K562 (cell line): ENCODE measurements around the gene CD3D. TPM values are rescaled to one million over a fixed set of nuclear protein-coding genes. Genes with fewer than 3 reads are reported as not detected.

ENCODE experiments used
- E2F1 ChIP-seq: sonication (generic); formaldehyde crosslinking; IDR thresholded peaks from 2 replicates; pipeline ENCODE4 v1.8.1; 2023; ENCODE audit warnings: mild to moderate bottlenecking, missing genetic modification reagents, moderate library complexity
- E4F1 ChIP-seq: fragments of 250-450 bp; sonication (Bioruptor Pico); IDR thresholded peaks from 2 replicates; pipeline ENCODE4 v1.5.0; 2021; ENCODE audit warnings: mild to moderate bottlenecking, borderline replicate concordance
- ETS2 ChIP-seq: IDR thresholded peaks from 2 replicates; pipeline ENCODE4 v1.6.1; 2016; ENCODE audit warnings: borderline replicate concordance, missing genetic modification characterization, mild to moderate bottlenecking, moderate library complexity, missing compliant biosample characterization; ENCODE audit not compliant: poor library complexity, severe bottlenecking
- KAT7 ChIP-seq: sonication (generic); formaldehyde crosslinking; IDR thresholded peaks from 2 replicates; pipeline ENCODE4 v1.8.0; 2022; ENCODE audit warnings: missing genetic modification reagents, mild to moderate bottlenecking, borderline replicate concordance
- MGA ChIP-seq: fragments of 450-650 bp; IDR thresholded peaks from 2 replicates; pipeline ENCODE4 v1.6.1; 2016; ENCODE audit warnings: mild to moderate bottlenecking, moderate library complexity
- NR0B1 ChIP-seq: fragments of 450-650 bp; IDR thresholded peaks from one replicate; pipeline ENCODE4 v1.6.1; 2018; ENCODE audit warnings: mild to moderate bottlenecking, moderate library complexity; ENCODE audit not compliant: partially characterized antibody
- RBM15 ChIP-seq: fragments of 200-400 bp; formaldehyde crosslinking; IDR thresholded peaks from 2 replicates; pipeline ENCODE4 v1.6.1; 2018; ENCODE audit warnings: mild to moderate bottlenecking, low read length, moderate library complexity; ENCODE audit not compliant: insufficient read depth
- SETDB1 ChIP-seq: IDR thresholded peaks from one replicate; pipeline ENCODE4 v1.6.1; 2012; ENCODE audit warnings: low read length, control low read depth, inconsistent platforms
- ZNF12 ChIP-seq: sonication (generic); formaldehyde crosslinking; IDR thresholded peaks from 2 replicates; pipeline ENCODE4 v1.4.0; 2020; ENCODE audit warnings: mild to moderate bottlenecking, missing genetic modification reagents
- ZNF561 ChIP-seq: fragments of 450-650 bp; formaldehyde crosslinking; conservative IDR thresholded peaks from 2 replicates; pipeline ENCODE4 v1.4.0; 2020; ENCODE audit warnings: mild to moderate bottlenecking, moderate library complexity
- polyA plus RNA-seq, 8 experiments: library from polyadenylated mRNA; depleted of rRNA in 4 of 8; stranded (reverse) in 5 of 8; unstranded in 3 of 8; fragments of >200 nt; fragmentation: Nextera tagmentation in 2 of 8; fragmentation: Illumina TruSeq in 1 of 8; extraction: Ambion mirVana in 2 of 8; extraction: Trizol in 1 of 8; gene quantifications; 2 replicates each; pipeline versions ENCODE4 v1.2.1 to v1.2.3, GENCODE V29; 2011 to 2014; ENCODE audit warnings: inconsistent platforms in 1 of 8, missing spikeins in 1 of 8
- total RNA-seq, 7 experiments: library from RNA; depleted of rRNA in 6 of 7; stranded (reverse); fragments of >200 nt in 6 of 7; fragmentation: Illumina TruSeq in 2 of 7; extraction: Trizol in 2 of 7; gene quantifications; 2 replicates each; pipeline versions ENCODE4 v1.2.1 to v1.2.3, GENCODE V29; 2011 to 2021; ENCODE audit warnings: low replicate concordance in 1 of 7

The CD3D gene
- total and polyA plus RNA-seq, 9 of the 15 experiments (the other 6 are each of a cell fraction or from before 2014, with no cell fraction given) = 36.2 to 238 (median 67.1) TPM

GRCh38 chr11:118341815-118342489, 553 bp downstream of the CD3D start (continued):
- TF ChIP-seq MGA (peak; percentile 8), ZNF12 (CRISPR knock-in tag) (0 out of 2 replicates have a peak, but pooled peaks have one; percentile 42), ETS2 (no peak), RBM15 (no peak), NR0B1 (no peak), KAT7 (CRISPR knock-in tag) (no peak), E4F1 (CRISPR knock-in tag) (no peak), E2F1 (CRISPR knock-in tag) (no peak), ZNF561 (CRISPR knock-in tag) (no peak), SETDB1 (no peak)
